H1 (cell line): ENCODE measurements around the gene ASF1A. TPM values are rescaled to one million over a fixed set of nuclear protein-coding genes. Genes with fewer than 3 reads are reported as not detected.

Experiments
- CTCF ChIA-PET: fragments of 300-600 bp; sonication (Branson Sonifier 250); formaldehyde crosslinking; loops from one replicate; lab custom pipeline; 2021; ENCODE audit not compliant: partially characterized antibody; lab: Charles Lee
- POLR2A ChIA-PET: fragments of 300-600 bp; sonication (Branson Sonifier 250); formaldehyde crosslinking; loops from one replicate; lab custom pipeline; 2021; ENCODE audit warnings: inconsistent platforms; ENCODE audit not compliant: partially characterized antibody; lab: Charles Lee
- DNase-seq, 2 experiments: peaks; one replicate each; pipeline versions ENCODE4 v3.0.0 to v3.0.0-alpha.2; 2010 to 2022; ENCODE audit warnings: low spot score in 2 of 2, low read depth in 1 of 2, mixed read lengths in 1 of 2
- FAIRE-seq: peaks from 2 replicates; lab custom pipeline; 2011; peaks lifted over from hg19 to GRCh38; lab: Jason Lieb, UNC
- H2AFZ ChIP-seq: 2 replicates; pipeline ENCODE4 v1.8.1; 2012; ENCODE audit warnings: low read length, inconsistent platforms
- H2AK5ac ChIP-seq: 2 replicates; pipeline ENCODE4 v1.6.1; 2013; ENCODE audit warnings: low read depth, low read length
- H2BK120ac ChIP-seq: replicated peaks from 2 replicates; pipeline ENCODE3; 2013; ENCODE audit warnings: low read depth, low read length, inconsistent platforms
- H2BK12ac ChIP-seq: 2 replicates; pipeline ENCODE4 v1.6.1; 2013; ENCODE audit warnings: low read depth, low read length
- H2BK15ac ChIP-seq: 2 replicates; pipeline ENCODE4 v1.6.1; 2013; ENCODE audit warnings: low read length
- H2BK20ac ChIP-seq: 2 replicates; pipeline ENCODE4 v1.6.1; 2013; ENCODE audit warnings: low read length
- H2BK5ac ChIP-seq: 2 replicates; pipeline ENCODE4 v1.6.1; 2013; ENCODE audit warnings: low read depth, low read length
- H3K14ac ChIP-seq: 2 replicates; pipeline ENCODE4 v1.6.1; 2013; ENCODE audit warnings: inconsistent platforms; ENCODE audit not compliant: insufficient read length
- H3K18ac ChIP-seq: 2 replicates; pipeline ENCODE4 v1.6.1; 2013; ENCODE audit warnings: low read length; ENCODE audit errors: extremely low read depth
- H3K23ac ChIP-seq: 2 replicates; pipeline ENCODE4 v1.6.1; 2013; ENCODE audit warnings: inconsistent platforms; ENCODE audit not compliant: insufficient read length
- H3K23me2 ChIP-seq: 2 replicates; pipeline ENCODE4 v1.6.1; 2013; ENCODE audit warnings: low read depth, low read length
- H3K27ac ChIP-seq: 2 replicates; pipeline ENCODE4 v1.6.1; 2011; ENCODE audit warnings: low read depth, low read length, inconsistent platforms
- H3K27me3 ChIP-seq, 4 experiments: replicated peaks in 1 of 4; 1 replicate in 1 of 4; 2 replicates in 3 of 4; pipeline versions ENCODE4 v1.6.1 to v1.8.1; 2011 to 2013; ENCODE audit warnings: low read length in 3 of 4, mild to moderate bottlenecking in 3 of 4, inconsistent platforms in 2 of 4, mixed read lengths in 2 of 4, moderate library complexity in 1 of 4; ENCODE audit not compliant: control insufficient read depth in 3 of 4, insufficient read depth in 3 of 4; ENCODE audit errors: extremely low read depth in 1 of 4
- H3K36me3 ChIP-seq, 4 experiments: 2 replicates each; pipeline versions ENCODE4 v1.6.1 to v1.8.1; 2011 to 2013; ENCODE audit warnings: mild to moderate bottlenecking in 4 of 4, low read length in 3 of 4, moderate library complexity in 2 of 4, control low read depth in 1 of 4, inconsistent platforms in 1 of 4; ENCODE audit not compliant: insufficient read depth in 4 of 4, control insufficient read depth in 2 of 4
- H3K4ac ChIP-seq: replicated peaks from 2 replicates; pipeline ENCODE3; 2013; ENCODE audit warnings: low read length, low read depth, mixed read lengths, inconsistent platforms; ENCODE audit not compliant: insufficient read length
- H3K4me1 ChIP-seq, 4 experiments: replicated peaks in 1 of 4; 1 replicate in 1 of 4; 2 replicates in 3 of 4; pipeline versions ENCODE4 v1.6.1 to v1.8.1; 2011 to 2013; ENCODE audit warnings: low read length in 3 of 4, inconsistent platforms in 2 of 4, mixed read lengths in 1 of 4; ENCODE audit not compliant: insufficient read depth in 4 of 4, control insufficient read depth in 3 of 4
- H3K4me2 ChIP-seq, 2 experiments: 2 replicates each; pipeline versions ENCODE4 v1.6.1 to v1.8.1; 2011 to 2013; ENCODE audit warnings: low read depth in 2 of 2, low read length in 2 of 2, control low read depth in 1 of 2, inconsistent platforms in 1 of 2, mild to moderate bottlenecking in 1 of 2; ENCODE audit not compliant: insufficient read depth in 1 of 2
- H3K4me3 ChIP-seq, 4 experiments: fragments of 200-600, 300-600 bp in 1 of 4; sonication (generic), shearing (Covaris generic), sonication (Bioruptor Twin) in 1 of 4; 2 replicates each; pipeline versions ENCODE4 v1.5.1 to v1.8.1; 2011 to 2016; ENCODE audit warnings: low read length in 4 of 4, low read depth in 3 of 4, control low read depth in 2 of 4, inconsistent platforms in 2 of 4, mild to moderate bottlenecking in 2 of 4, mixed read lengths in 1 of 4, moderate library complexity in 1 of 4; ENCODE audit not compliant: insufficient read depth in 2 of 4; ENCODE audit errors: extremely low read depth in 1 of 4
- H3K56ac ChIP-seq: replicated peaks from 2 replicates; pipeline ENCODE3; 2013; ENCODE audit warnings: low read depth, mild to moderate bottlenecking, mixed read lengths, low read length, inconsistent platforms; ENCODE audit not compliant: insufficient read length
- H3K79me1 ChIP-seq: 2 replicates; pipeline ENCODE4 v1.6.1; 2013; ENCODE audit warnings: low read depth, low read length, control low read depth
- H3K79me2 ChIP-seq, 2 experiments: 2 replicates each; pipeline versions ENCODE4 v1.6.1 to v1.8.1; 2012 to 2013; ENCODE audit warnings: low read length in 2 of 2, mild to moderate bottlenecking in 2 of 2, inconsistent platforms in 1 of 2; ENCODE audit not compliant: insufficient read depth in 2 of 2, control insufficient read depth in 1 of 2
- H3K9ac ChIP-seq, 4 experiments: replicated peaks in 1 of 4; 1 replicate in 1 of 4; 2 replicates in 3 of 4; pipeline versions ENCODE4 v1.6.1 to v1.8.1; 2011 to 2013; ENCODE audit warnings: low read depth in 3 of 4, low read length in 3 of 4, control low read depth in 2 of 4, mild to moderate bottlenecking in 2 of 4, moderate library complexity in 2 of 4, inconsistent platforms in 1 of 4; ENCODE audit errors: extremely low read depth in 1 of 4
- H3K9me3 ChIP-seq, 2 experiments: 2 replicates each; pipeline versions ENCODE4 v1.6.1 to v1.8.1; 2012 to 2013; ENCODE audit warnings: mild to moderate bottlenecking in 2 of 2, moderate library complexity in 2 of 2, control low read depth in 1 of 2, inconsistent platforms in 1 of 2, low read depth in 1 of 2, low read length in 1 of 2, mixed read lengths in 1 of 2; ENCODE audit not compliant: insufficient read depth in 2 of 2
- H4K20me1 ChIP-seq, 2 experiments: replicated peaks in 1 of 2; 2 replicates each; pipeline versions ENCODE3 to v1.8.1; 2011 to 2013; ENCODE audit warnings: inconsistent platforms in 2 of 2, low read length in 2 of 2, mild to moderate bottlenecking in 1 of 2; ENCODE audit not compliant: insufficient read depth in 2 of 2, control insufficient read depth in 1 of 2
- H4K5ac ChIP-seq: 2 replicates; pipeline ENCODE4 v1.6.1; 2013; ENCODE audit warnings: low read length, low read depth, mixed read lengths, inconsistent platforms; ENCODE audit not compliant: insufficient read length
- H4K8ac ChIP-seq: 2 replicates; pipeline ENCODE4 v1.8.0; 2013; ENCODE audit warnings: mild to moderate bottlenecking, moderate library complexity, low read length, inconsistent platforms; ENCODE audit not compliant: insufficient read depth; ENCODE audit errors: extremely low read depth
- H4K91ac ChIP-seq: replicated peaks from 2 replicates; pipeline ENCODE3; 2013; ENCODE audit warnings: low read length, mixed read lengths, inconsistent platforms; ENCODE audit not compliant: insufficient read length
- ATF3 ChIP-seq: IDR thresholded peaks from 2 replicates; pipeline ENCODE4 v1.6.1; 2011; ENCODE audit warnings: low read depth, mild to moderate bottlenecking, low read length; ENCODE audit not compliant: insufficient read depth
- EP300 ChIP-seq, 2 experiments: IDR thresholded peaks; 1 replicate in 1 of 2; 2 replicates in 1 of 2; pipeline ENCODE4 v1.6.1; 2011 to 2012; ENCODE audit warnings: low read depth in 2 of 2, low read length in 2 of 2, mild to moderate bottlenecking in 2 of 2, borderline replicate concordance in 1 of 2, inconsistent platforms in 1 of 2, moderate library complexity in 1 of 2
- EZH2 ChIP-seq: fragments of 200-600 bp; sonication (generic); IDR thresholded peaks from 2 replicates; pipeline ENCODE4 v1.7.1; 2012; ENCODE audit warnings: low read depth, mild to moderate bottlenecking, moderate library complexity, low read length, inconsistent platforms; ENCODE audit not compliant: severe bottlenecking
- KDM5A ChIP-seq: fragments of 200-600 bp; IDR thresholded peaks from 2 replicates; pipeline ENCODE4 v1.7.1; 2012; ENCODE audit warnings: mild to moderate bottlenecking, low read length, inconsistent platforms, mixed read lengths
- MAFK ChIP-seq: IDR thresholded peaks from 2 replicates; pipeline ENCODE4 v1.6.1; 2012; ENCODE audit warnings: low read depth, mild to moderate bottlenecking, improper control_type of control experiment, low read length
- POLR2AphosphoS5 ChIP-seq: IDR thresholded peaks from 2 replicates; pipeline ENCODE4 v1.6.1; 2011; ENCODE audit warnings: low read depth, low read length
- POU5F1 ChIP-seq: IDR thresholded peaks from 2 replicates; pipeline ENCODE4 v1.6.1; 2011; ENCODE audit warnings: low read depth, mild to moderate bottlenecking, low read length, moderate library complexity
- RNF2 ChIP-seq: fragments of 200-900, 300-1000 bp; sonication (generic); IDR thresholded peaks from 2 replicates; pipeline ENCODE4 v1.7.1; 2016; ENCODE audit warnings: borderline replicate concordance, low read depth, mild to moderate bottlenecking, antibody characterized with exemption, low read length; ENCODE audit not compliant: poor library complexity, severe bottlenecking; ENCODE audit errors: missing control alignments
- SAP30 ChIP-seq: fragments of 300-600 bp; sonication (generic); IDR thresholded peaks from 2 replicates; pipeline ENCODE4 v1.7.1; 2012; ENCODE audit warnings: low read length, moderate library complexity, mild to moderate bottlenecking, inconsistent platforms; ENCODE audit not compliant: insufficient read depth, insufficient replicate concordance
- SP1 ChIP-seq: IDR thresholded peaks from 2 replicates; pipeline ENCODE4 v1.6.1; 2011; ENCODE audit warnings: low read depth, low read length
- SRF ChIP-seq: IDR thresholded peaks from 2 replicates; pipeline ENCODE4 v1.6.1; 2011; ENCODE audit warnings: mild to moderate bottlenecking, low read depth, low read length, moderate library complexity
- TAF7 ChIP-seq: optimal IDR thresholded peaks from 2 replicates; pipeline ENCODE3; 2011; ENCODE audit warnings: low read depth, mild to moderate bottlenecking, inconsistent platforms, low read length, moderate library complexity, borderline replicate concordance
- TEAD4 ChIP-seq: IDR thresholded peaks from 2 replicates; pipeline ENCODE4 v1.6.1; 2012; ENCODE audit warnings: low read depth, low read length, inconsistent platforms, mixed read lengths
- WGBS, 2 experiments: shearing (Covaris generic) in 1 of 2; methylation state at CpG; one replicate each; pipeline versions ENCODE4 v1.1.6 to v1.1.7; 2013 to 2015; ENCODE audit warnings: low lambda C conversion rate in 2 of 2, mixed read lengths in 2 of 2, inconsistent platforms in 1 of 2, low coverage in 1 of 2, missing lambda C conversion rate in 1 of 2; ENCODE audit not compliant: insufficient replicate concordance in 2 of 2, insufficient coverage in 1 of 2, insufficient read length in 1 of 2; ENCODE audit errors: extremely low coverage in 1 of 2, missing lambda C conversion rate in 1 of 2; 5-methylcytosine and 5-hydroxymethylcytosine counted together
- polyA plus RNA-seq, 7 experiments: library from polyadenylated mRNA; depleted of rRNA in 3 of 7; stranded (reverse) in 5 of 7; unstranded in 2 of 7; fragments of >200 nt in 5 of 7; fragments of 200-250 nt in 2 of 7; gene quantifications; 1 replicate in 5 of 7; 2 replicates in 1 of 7; 4 replicates in 1 of 7; pipeline versions ENCODE4 v1.2.1 to v1.2.3, GENCODE V29; 2011 to 2013; ENCODE audit warnings: missing spikeins in 2 of 7, mixed read lengths in 2 of 7
- total RNA-seq: library from RNA; stranded (reverse); fragmentation: NEBNext Ultra II Directional; extraction: Animal tissue kit (Norgen Biotek cat#: 25700); gene quantifications from 2 replicates; pipeline ENCODE4 v1.2.1, GENCODE V29; 2021

Gene ASF1A
- total and polyA plus RNA-seq, 2 of the 8 experiments (the other 6 are each of a cell fraction or from before 2014, with no cell fraction given) = 11.4 to 50.2 TPM

DNA sequence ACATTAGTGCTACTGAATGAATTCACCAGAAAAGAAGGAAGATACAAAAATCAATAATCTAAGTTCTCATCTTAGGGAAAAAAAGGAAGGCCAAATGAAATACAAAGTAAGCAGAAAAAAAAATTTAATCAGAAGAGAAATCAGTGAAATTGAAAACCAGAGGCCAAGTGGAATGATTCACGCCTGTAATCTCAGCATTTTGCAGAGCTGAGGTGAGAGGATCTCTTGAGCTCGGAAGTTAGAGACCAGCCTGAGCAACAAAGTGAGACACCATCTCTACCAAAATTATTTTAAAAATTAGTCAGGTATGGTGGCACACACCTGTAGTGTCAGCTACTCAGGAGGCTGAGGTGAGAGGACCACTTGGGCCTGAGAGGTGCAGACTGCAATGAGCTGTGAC is 21.2 kb upstream of the ASF1A start:
- Histone ChIP-seq H3K36me3 (no peaks in the 10 kb centered on the region), H2BK5ac (no peak overlapping the region), H3K9ac (no peak overlapping the region), H3K4me2 (no peak overlapping the region), H3K14ac (no peak overlapping the region), H4K5ac (no peak overlapping the region), H2BK20ac (no peak overlapping the region), H4K8ac (no peak overlapping the region), H3K4me3 (no peak overlapping the region), H3K23ac (no peak overlapping the region), H3K79me1 (no peaks in the 10 kb centered on the region), H4K91ac (no peak overlapping the region), H3K4me1 (no peaks in the 10 kb centered on the region), H2BK12ac (no peak overlapping the region), H2AK5ac (no peak overlapping the region), H2BK120ac (no peak overlapping the region), H2AFZ (no peak overlapping the region), H3K9me3 (no peaks in the 10 kb centered on the region), H3K27me3 (no peaks in the 10 kb centered on the region), H3K27ac (no peak overlapping the region), H4K20me1 (no peaks in the 10 kb centered on the region), H3K79me2 (peaks cover 0 to 4% of the 10 kb centered on the region in 2 experiments; a peak in 1 of 4 replicates), H3K4ac (no peak overlapping the region), H2BK15ac (no peak overlapping the region), H3K56ac (no peak overlapping the region), H3K18ac (no peak overlapping the region), H3K23me2 (no peaks in the 10 kb centered on the region; the same call in 1 of the 2 replicates)
- 94% methylated on average over 2 of the region's 2 CpGs; no CpG with 5 or more reads in 1 of the 2 experiments for WGBS, 2 experiments
- ChIA-PET POLR2A (interaction anchor here (1.4 kb wide), 1 partner anchor 9 kb away, joined by 5 read pairs; no protein-coding TSS in a partner anchor), CTCF (interaction anchor here (1.1 to 1.2 kb wide), 2 partner anchors 9 to 11 kb away, joined by 3 to 6 read pairs; no protein-coding TSS in a partner anchor)
- FAIRE-seq (no peak), DNase-seq (no peak)
- no peak for TF ChIP-seq TAF7
- TF ChIP-seq ATF3 = no peak
- TF ChIP-seq POU5F1 = no peak
- no peak for TF ChIP-seq SP1
- no peak for TF ChIP-seq EZH2
- TF ChIP-seq MAFK = no peak
- TF ChIP-seq SRF = no peak
- no peak for TF ChIP-seq RNF2
- no peak for TF ChIP-seq POLR2AphosphoS5
- TF ChIP-seq KDM5A = no peak
- TF ChIP-seq SAP30 = no peak
- TF ChIP-seq TEAD4 = no peak
- TF ChIP-seq EP300 (IDR thresholded peaks at IDR 0.05; ENCODE audit: borderline replicate concordance in 1 of 2, low read depth in 2 of 2, low read length in 2 of 2) = no peak
